Mesendoderm (in vitro differentiated cells): ENCODE measurements around the gene ARHGAP6.

Experiments
- DNase-seq: peaks from one replicate; pipeline ENCODE4 v3.0.0; 2013
- H2AK5ac ChIP-seq: 2 replicates; pipeline ENCODE4 v1.6.1; 2013; ENCODE audit warnings: low read length, inconsistent platforms
- H2BK120ac ChIP-seq: 2 replicates; pipeline ENCODE4 v1.6.1; 2013; ENCODE audit warnings: low read depth, mild to moderate bottlenecking, low read length, moderate library complexity, mixed read lengths
- H2BK15ac ChIP-seq: replicated peaks from 2 replicates; pipeline ENCODE4 v1.6.1; 2013; ENCODE audit warnings: low read depth, mild to moderate bottlenecking, moderate library complexity
- H2BK5ac ChIP-seq: 2 replicates; pipeline ENCODE4 v1.6.1; 2013; ENCODE audit warnings: low read length, inconsistent platforms
- H3K18ac ChIP-seq: 2 replicates; pipeline ENCODE4 v1.6.1; 2013; ENCODE audit warnings: mild to moderate bottlenecking, low read length, mixed read lengths
- H3K23ac ChIP-seq: one replicate; pipeline ENCODE4 v1.6.1; 2013; ENCODE audit warnings: low read length
- H3K27ac ChIP-seq: 2 replicates; pipeline ENCODE4 v1.5.1; 2013; ENCODE audit warnings: low read depth, mild to moderate bottlenecking, inconsistent platforms, low read length, moderate library complexity
- H3K27me3 ChIP-seq: 2 replicates; pipeline ENCODE4 v1.6.1; 2013; ENCODE audit warnings: low read length, control low read depth, mild to moderate bottlenecking, inconsistent platforms; ENCODE audit not compliant: insufficient read depth, poor library complexity
- H3K36me3 ChIP-seq: 2 replicates; pipeline ENCODE4 v1.6.1; 2013; ENCODE audit warnings: low read length, inconsistent platforms; ENCODE audit not compliant: control insufficient read depth, insufficient read depth
- H3K4ac ChIP-seq: one replicate; pipeline ENCODE4 v1.6.1; 2013; ENCODE audit warnings: low read depth, mild to moderate bottlenecking, low read length, moderate library complexity
- H3K4me1 ChIP-seq: 2 replicates; pipeline ENCODE4 v1.6.1; 2013; ENCODE audit warnings: low read depth, low read length, inconsistent platforms; ENCODE audit not compliant: control insufficient read depth
- H3K4me2 ChIP-seq: 2 replicates; pipeline ENCODE4 v1.6.1; 2013; ENCODE audit warnings: low read length
- H3K4me3 ChIP-seq: 2 replicates; pipeline ENCODE4 v1.5.1; 2013; ENCODE audit warnings: mild to moderate bottlenecking, low read length
- H3K56ac ChIP-seq: one replicate; pipeline ENCODE4 v1.6.1; 2013; ENCODE audit warnings: low read length
- H3K79me1 ChIP-seq: 2 replicates; pipeline ENCODE4 v1.6.1; 2013; ENCODE audit warnings: low read length, inconsistent platforms
- H3K79me2 ChIP-seq: 2 replicates; pipeline ENCODE4 v1.6.1; 2013; ENCODE audit warnings: mild to moderate bottlenecking, low read length; ENCODE audit not compliant: control insufficient read depth, insufficient read depth
- H3K9ac ChIP-seq: 2 replicates; pipeline ENCODE4 v1.6.1; 2013; ENCODE audit warnings: low read length, inconsistent platforms
- H4K5ac ChIP-seq: one replicate; pipeline ENCODE4 v1.6.1; 2013; ENCODE audit warnings: low read length
- H4K8ac ChIP-seq: one replicate; pipeline ENCODE4 v1.6.1; 2013; ENCODE audit warnings: low read depth, mild to moderate bottlenecking, control low read depth, low read length, moderate library complexity
- WGBS: extraction: QIAGEN DNeasy Blood & Tissue Kit; methylation state at CpG from one replicate; pipeline ENCODE4 v1.1.7; 2013; ENCODE audit warnings: low lambda C conversion rate, missing lambda C conversion rate; ENCODE audit not compliant: insufficient coverage; ENCODE audit errors: extremely low coverage; 5-methylcytosine and 5-hydroxymethylcytosine counted together

Gene ARHGAP6

GRCh38 chrX:11296051-11296450, 369.7 kb downstream of the ARHGAP6 start:
- no peak overlapping the region for H2BK120ac ChIP-seq
- H3K79me1 ChIP-seq = no peaks in the 10 kb centered on the region
- H3K36me3 ChIP-seq = no peaks in the 10 kb centered on the region
- no peak overlapping the region for H3K27ac ChIP-seq
- no peak overlapping the region for H3K23ac ChIP-seq
- no peak overlapping the region for H2BK5ac ChIP-seq
- H3K56ac ChIP-seq = no peak overlapping the region
- H3K27me3 ChIP-seq = no peaks in the 10 kb centered on the region
- no peaks in the 10 kb centered on the region for H3K79me2 ChIP-seq
- H3K9ac ChIP-seq = no peak overlapping the region
- H3K4me3 ChIP-seq = no peak overlapping the region
- WGBS = no CpG with 5 or more reads among the region's 5 CpGs
- no peak overlapping the region for H4K5ac ChIP-seq
- no peaks in the 10 kb centered on the region for H3K4me1 ChIP-seq
- H2BK15ac ChIP-seq = no peak overlapping the region
- H3K4ac ChIP-seq = no peak overlapping the region
- no peak for DNase-seq
- no peak overlapping the region for H2AK5ac ChIP-seq
- no peak overlapping the region for H3K18ac ChIP-seq
- no peak overlapping the region for H3K4me2 ChIP-seq
- no peak overlapping the region for H4K8ac ChIP-seq

- WGBS = no CpG with 5 or more reads among the region's 2 CpGs
- no peak within 1 kb of the TSS for H4K5ac ChIP-seq
- no peak within 1 kb of the TSS for H3K18ac ChIP-seq
- H3K23ac ChIP-seq = no peak within 1 kb of the TSS
- no peak within 1 kb of the TSS for H3K56ac ChIP-seq
- no peaks in the 10 kb centered on the region for H3K4me1 ChIP-seq
- H4K8ac ChIP-seq = no peak within 1 kb of the TSS
- H3K27ac ChIP-seq = no peak within 1 kb of the TSS
- H3K79me2 ChIP-seq = no peaks in the 10 kb centered on the region
- H3K79me1 ChIP-seq = no peaks in the 10 kb centered on the region
- no peak within 1 kb of the TSS for H3K4ac ChIP-seq
- DNase-seq = no peak
- no peaks in the 10 kb centered on the region for H3K36me3 ChIP-seq
- no peak within 1 kb of the TSS for H2BK5ac ChIP-seq
- H2BK15ac ChIP-seq = no peak within 1 kb of the TSS
- H2BK120ac ChIP-seq = no peak within 1 kb of the TSS
- H3K4me3 ChIP-seq = no peak within 1 kb of the TSS
- H2AK5ac ChIP-seq = no peak within 1 kb of the TSS
- no peaks in the 10 kb centered on the region for H3K27me3 ChIP-seq
- H3K9ac ChIP-seq = no peak within 1 kb of the TSS
- H3K4me2 ChIP-seq = no peak within 1 kb of the TSS
Observed at GRCh38 chrX:11293113-11293512, 372.6 kb downstream of the ARHGAP6 start, which contains the start of gene AMELX. TSS of gene AMELX (plus strand) at chrX:11293413. CDS start at chrX:11294789, 1,376 bp downstream.

- Histone ChIP-seq H3K27me3 (no peaks in the 10 kb centered on the region), H3K27ac (no peak overlapping the region), H3K4me1 (no peaks in the 10 kb centered on the region), H3K9ac (no peak overlapping the region), H3K56ac (no peak overlapping the region), H3K18ac (no peak overlapping the region), H3K79me1 (no peaks in the 10 kb centered on the region), H4K8ac (no peak overlapping the region), H3K4me3 (no peak overlapping the region), H2AK5ac (no peak overlapping the region), H3K4me2 (no peak overlapping the region), H3K36me3 (no peaks in the 10 kb centered on the region), H2BK5ac (no peak overlapping the region), H3K79me2 (no peaks in the 10 kb centered on the region), H3K4ac (no peak overlapping the region), H3K23ac (no peak overlapping the region), H2BK120ac (no peak overlapping the region), H4K5ac (no peak overlapping the region), H2BK15ac (no peak overlapping the region)
- WGBS = no CpG with 5 or more reads among the region's 8 CpGs
- DNase-seq = no peak
Observed at GRCh38 chrX:11290416-11291102, 375.2 kb downstream of the ARHGAP6 start.

- H3K9ac ChIP-seq = no peak overlapping the region
- no peak overlapping the region for H3K4me3 ChIP-seq
- no peak overlapping the region for H3K18ac ChIP-seq
- H2BK120ac ChIP-seq = no peak overlapping the region
- no peak overlapping the region for H3K56ac ChIP-seq
- H2BK15ac ChIP-seq = no peak overlapping the region
- no peak overlapping the region for H3K23ac ChIP-seq
- no peak overlapping the region for H2AK5ac ChIP-seq
- no peak overlapping the region for H3K4me2 ChIP-seq
- H3K36me3 ChIP-seq = no peaks in the 10 kb centered on the region
- H2BK5ac ChIP-seq = no peak overlapping the region
- no peaks in the 10 kb centered on the region for H3K4me1 ChIP-seq
- H3K27ac ChIP-seq = no peak overlapping the region
- H4K5ac ChIP-seq = no peak overlapping the region
- no CpG with 5 or more reads among the region's 1 CpG for WGBS
- no peak overlapping the region for H4K8ac ChIP-seq
- no peaks in the 10 kb centered on the region for H3K79me2 ChIP-seq
- no peak for DNase-seq
- H3K4ac ChIP-seq = no peak overlapping the region
- H3K27me3 ChIP-seq = no peaks in the 10 kb centered on the region
- H3K79me1 ChIP-seq = no peaks in the 10 kb centered on the region
Observed at GRCh38 chrX:11287505-11287904, 378.2 kb downstream of the ARHGAP6 start.

GRCh38 chrX:11285651-11286050, 380.1 kb downstream of the ARHGAP6 start:
- H3K18ac ChIP-seq = no peak overlapping the region
- DNase-seq = no peak
- WGBS = no CpG with 5 or more reads among the region's 3 CpGs

GRCh38 chrX:11282043-11282442, 383.7 kb downstream of the ARHGAP6 start:
- H2BK15ac ChIP-seq = no peak overlapping the region
- H2AK5ac ChIP-seq = no peak overlapping the region
- H4K8ac ChIP-seq = no peak overlapping the region
- no peak for DNase-seq
- no peak overlapping the region for H3K18ac ChIP-seq
- no peaks in the 10 kb centered on the region for H3K36me3 ChIP-seq
- H3K23ac ChIP-seq = no peak overlapping the region
- no peaks in the 10 kb centered on the region for H3K4me1 ChIP-seq
- H3K4me2 ChIP-seq = no peak overlapping the region
- H3K79me1 ChIP-seq = no peaks in the 10 kb centered on the region
- no peaks in the 10 kb centered on the region for H3K79me2 ChIP-seq
- H3K27me3 ChIP-seq = no peaks in the 10 kb centered on the region
- no peak overlapping the region for H3K56ac ChIP-seq
- no peak overlapping the region for H3K4ac ChIP-seq
- H3K9ac ChIP-seq = no peak overlapping the region
- no peak overlapping the region for H4K5ac ChIP-seq
- H3K27ac ChIP-seq = no peak overlapping the region
- no CpG with 5 or more reads among the region's 2 CpGs for WGBS
- H2BK120ac ChIP-seq = no peak overlapping the region
- H3K4me3 ChIP-seq = no peak overlapping the region
- H2BK5ac ChIP-seq = no peak overlapping the region

More at GRCh38 chrX:11285651-11286050, 380.1 kb downstream of the ARHGAP6 start:
- Histone ChIP-seq H3K27ac (no peak overlapping the region), H3K79me1 (no peaks in the 10 kb centered on the region), H3K27me3 (no peaks in the 10 kb centered on the region), H3K4me2 (no peak overlapping the region), H3K4me3 (no peak overlapping the region), H4K8ac (no peak overlapping the region), H3K4ac (no peak overlapping the region), H3K4me1 (no peaks in the 10 kb centered on the region), H3K79me2 (no peaks in the 10 kb centered on the region), H2BK15ac (no peak overlapping the region), H2AK5ac (no peak overlapping the region), H3K36me3 (no peaks in the 10 kb centered on the region), H2BK5ac (no peak overlapping the region), H4K5ac (no peak overlapping the region), H2BK120ac (no peak overlapping the region), H3K56ac (no peak overlapping the region), H3K9ac (no peak overlapping the region), H3K23ac (no peak overlapping the region)
